Testis (tissue), 3 donors: ENCODE measurements around the gene CKM. TPM values are rescaled to one million over a fixed set of nuclear protein-coding genes. Genes with fewer than 3 reads are reported as not detected.
A peak's percentile ranks its signal among the peaks of the same experiment; 100 is the strongest.
"Not testable (repeated sequence)": the region's sequence is repeated elsewhere in the genome, so short reads cannot be mapped to it uniquely, and the experiment has no call there.

Source experiments
- DNase-seq: peaks from one replicate; pipeline ENCODE4 v3.0.0-alpha.2; 2019
- H3K27ac ChIP-seq, 2 donors: fragments of 200-600 bp; sonication (generic); one replicate each; pipeline ENCODE4 v1.5.1; 2019
- H3K27me3 ChIP-seq: fragments of 200-600 bp; sonication (generic); one replicate; pipeline ENCODE4 v1.5.1; 2019
- H3K36me3 ChIP-seq: fragments of 200-600 bp; sonication (generic); one replicate; pipeline ENCODE4 v1.5.1; 2017; ENCODE audit warnings: low read depth; ENCODE audit errors: missing control alignments
- H3K4me1 ChIP-seq: fragments of 200-600 bp; sonication (generic); one replicate; pipeline ENCODE4 v1.5.1; 2019
- H3K4me3 ChIP-seq, 2 donors: fragments of 200-600 bp; sonication (generic); one replicate each; pipeline ENCODE4 v1.5.1; 2017 to 2019
- H3K9me3 ChIP-seq: fragments of 200-600 bp; sonication (generic); one replicate; pipeline ENCODE4 v1.5.1; 2017
- CTCF ChIP-seq, 3 experiments: fragments of 450-650 bp in 2 of 3; fragments of 200-600 bp in 1 of 3; sonication (generic) in 1 of 3; IDR thresholded peaks; one replicate each; pipeline ENCODE4 v1.5.1; 2016 to 2019; ENCODE audit warnings: antibody characterized with exemption in 3 of 3, mild to moderate bottlenecking in 2 of 3, moderate library complexity in 1 of 3
- POLR2A ChIP-seq: fragments of 450-650 bp; IDR thresholded peaks from one replicate; pipeline ENCODE4 v1.6.1; 2017; ENCODE audit warnings: antibody characterized with exemption, mild to moderate bottlenecking, moderate library complexity
- whole genome bisulfite sequencing, 2 donors: methylation state at CpG; one replicate each; pipeline ENCODE4 v1.1.5; 2018; 5-methylcytosine and 5-hydroxymethylcytosine counted together
- intact Hi-C: fragments of 100-400 bp; cut with DNase I; formaldehyde crosslinking; loops from one replicate; pipeline ENCODE4 v1.15.1; 2023; ENCODE audit warnings: low total_unique reads
- polyA plus RNA-seq: library from polyadenylated mRNA; stranded (reverse); fragments of 350-450 nt; fragmentation: Illumina TruSeq; extraction: RNeasy Lipid Tissue Mini Kit (QIAGEN cat#74804); gene quantifications from one replicate; pipeline ENCODE4 v1.2.3, GENCODE V29; 2014; ENCODE audit warnings: low read depth, low replicate concordance; ENCODE audit not compliant: insufficient read depth
- total RNA-seq, 2 donors: library from RNA; depleted of rRNA; stranded (reverse); fragments of >200 nt; gene quantifications; one replicate each; pipeline ENCODE4 v1.2.3, GENCODE V29; 2016

CKM gene
- total and polyA plus RNA-seq, 3 donors from 2014 or later, result 16.5 to 61.1 (median 22.4) TPM

DNA sequence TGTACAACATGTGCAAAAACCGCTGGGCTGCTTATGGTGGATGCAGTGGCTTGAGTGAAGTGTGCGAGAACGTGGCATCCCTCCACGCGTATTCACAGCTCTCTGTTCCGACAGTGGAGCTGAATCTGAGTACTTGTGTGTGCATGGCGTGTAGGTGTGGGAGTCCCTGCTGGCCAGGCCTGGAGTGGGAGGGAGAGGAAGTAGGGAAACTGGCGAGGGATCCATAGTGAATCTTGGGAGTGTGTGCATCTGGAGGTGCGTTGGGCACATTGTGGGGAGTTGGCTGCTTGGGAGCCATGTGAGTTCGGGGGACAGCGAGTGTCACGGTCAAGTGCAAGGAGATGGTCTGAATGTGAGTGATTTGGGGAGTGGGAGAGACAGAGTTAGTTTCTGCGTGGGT lies 20.2 kb upstream of the CKM start:
- intact Hi-C loops, result no loop called here
- 69 to 79% methylated on average over 13 of the region's 13 CpGs for WGBS, 2 donors
- Histone ChIP-seq H3K27ac (no peak overlapping the region), H3K9me3 (no peaks in the 10 kb centered on the region), H3K36me3 (no peaks in the 10 kb centered on the region), H3K4me1 (no peaks in the 10 kb centered on the region), H3K27me3 (no peaks in the 10 kb centered on the region), H3K4me3 (no peak overlapping the region)
- no peak for TF ChIP-seq CTCF (IDR thresholded peaks at IDR 0.05)
- no peak for TF ChIP-seq POLR2A
- DNase-seq, result no peak

- Histone ChIP-seq H3K36me3 (no peaks in the 10 kb centered on the region), H3K27me3 (no peaks in the 10 kb centered on the region), H3K9me3 (no peaks in the 10 kb centered on the region), H3K4me3 (peak overlapping the region; percentile 43), H3K4me1 (no peaks in the 10 kb centered on the region), H3K27ac (no peak overlapping the region)
- WGBS, 2 donors, result 14 to 35% methylated on average over 8 to 23 of the region's 25 CpGs
- intact Hi-C loops, result no loop called here
- DNase-seq, result no peak
- no peak for TF ChIP-seq CTCF (IDR thresholded peaks at IDR 0.05)
- no peak for TF ChIP-seq POLR2A
Measured at GRCh38 chr19:45340899-45341453, 18.3 kb upstream of the CKM start.

DNA sequence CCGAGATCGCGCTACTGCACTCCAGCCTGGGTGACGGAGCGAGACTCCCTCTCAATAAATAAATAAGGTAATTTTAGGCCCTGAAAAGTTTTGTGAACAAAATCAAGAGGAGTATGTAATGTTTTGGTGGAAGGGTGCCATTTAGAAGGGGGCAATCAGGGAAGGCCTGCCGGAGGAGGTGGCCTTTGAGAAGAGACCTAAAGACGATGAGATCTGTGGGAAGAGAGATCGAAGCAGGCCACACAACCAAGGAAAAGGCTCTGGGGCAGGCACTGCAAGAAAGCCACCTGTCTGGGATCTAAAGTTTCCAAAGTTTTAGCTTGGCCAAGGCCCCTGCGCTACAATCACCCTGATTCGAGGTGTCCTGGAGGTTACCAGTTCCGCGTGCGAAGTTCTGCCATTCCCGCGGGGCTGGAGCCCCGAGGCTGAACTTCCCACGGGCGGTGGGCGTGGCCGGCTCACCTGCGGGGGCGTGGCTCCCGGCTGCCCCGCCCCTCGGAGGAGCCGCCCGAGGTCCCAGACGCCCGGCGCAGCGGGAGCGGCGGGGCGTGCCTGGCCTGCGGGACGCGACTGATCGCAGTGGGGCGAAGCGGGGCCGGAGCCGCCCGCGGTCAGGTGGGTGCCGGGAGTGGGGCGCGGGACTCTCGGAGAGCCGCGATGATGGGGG lies 17.7 kb upstream of the CKM start, which contains the start of gene KLC3:
Gene KLC3, plus strand, starts transcription at position 519 of the 667 bp plus-strand sequence. CDS start 4,792 bp downstream, outside the sequence.
- TF ChIP-seq POLR2A (no peak), CTCF (IDR thresholded peaks at IDR 0.05) (no peak)
- Histone ChIP-seq H3K27me3 (no peaks in the 10 kb centered on the region), H3K27ac (no peak within 1 kb of the TSS), H3K36me3 (no peaks in the 10 kb centered on the region), H3K4me1 (no peaks in the 10 kb centered on the region), H3K9me3 (no peaks in the 10 kb centered on the region), H3K4me3 (peak within 1 kb of the TSS; percentile 43)
- intact Hi-C loops, result no loop called here
- peak; percentile 42 for DNase-seq
- WGBS, 2 donors, result 8 to 14% methylated on average over 25 to 48 of the region's 50 CpGs

GRCh38 chr19:45339629-45340028 lies 17.0 kb upstream of the CKM start:
- Histone ChIP-seq H3K27ac (no peak overlapping the region), H3K9me3 (no peaks in the 10 kb centered on the region), H3K4me1 (no peaks in the 10 kb centered on the region), H3K36me3 (no peaks in the 10 kb centered on the region), H3K4me3 (no peak overlapping the region), H3K27me3 (no peaks in the 10 kb centered on the region)
- 57 to 59% methylated on average over 6 of the region's 6 CpGs for WGBS, 2 donors
- no peak for DNase-seq
- TF ChIP-seq POLR2A, result no peak
- intact Hi-C loops, result no loop called here

GRCh38 chr19:45336696-45337251 lies 14.1 kb upstream of the CKM start:
- intact Hi-C loops, result no loop called here
- Histone ChIP-seq H3K36me3 (no peaks in the 10 kb centered on the region), H3K4me1 (no peaks in the 10 kb centered on the region), H3K9me3 (no peaks in the 10 kb centered on the region), H3K4me3 (no peak overlapping the region), H3K27me3 (no peaks in the 10 kb centered on the region), H3K27ac (no peak overlapping the region)
- DNase-seq, result no peak
- TF ChIP-seq CTCF (IDR thresholded peaks at IDR 0.05), result no peak
- TF ChIP-seq POLR2A, result no peak
- 78 to 82% methylated on average over 11 of the region's 11 CpGs for WGBS, 2 donors

DNA sequence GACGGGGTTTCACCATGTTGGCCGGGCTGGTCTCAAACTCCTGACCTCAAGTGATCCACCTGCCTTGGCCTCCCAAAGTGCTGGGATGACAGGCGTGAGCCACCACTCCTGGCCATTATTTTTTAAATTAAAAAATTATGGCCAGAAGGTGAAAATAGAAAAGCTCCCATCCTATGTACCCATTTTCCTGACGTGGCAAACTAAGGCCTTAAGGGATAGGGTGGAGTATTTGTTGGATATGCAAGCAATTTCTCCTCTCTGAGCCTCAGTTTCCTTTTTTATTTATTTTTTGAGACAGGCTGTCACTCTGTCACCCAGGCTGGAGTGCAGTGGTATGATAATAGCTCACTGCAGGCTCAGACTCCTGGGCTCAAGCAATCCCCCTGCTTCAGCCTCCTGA lies 12.2 kb upstream of the CKM start:
- H3K9me3 ChIP-seq, H3K36me3 ChIP-seq, H3K27me3 ChIP-seq, DNase-seq, H3K27ac ChIP-seq, intact Hi-C loops, H3K4me1 ChIP-seq, H3K4me3 ChIP-seq: not testable (repeated sequence)
- WGBS, 2 donors, result 90 to 93% methylated on average over 4 of the region's 4 CpGs
